Activated CD4-positive, alpha-beta T cell treated with anti-CD3 and anti-CD28 coated beads, Interleukin-2, amount 50 U/mL, for 48 hours (primary cell): ENCODE data around the gene CPEB1.

Source experiments
- DNase-seq, 2 experiments: peaks; one replicate each; pipeline ENCODE4 v3.0.0-alpha.2; 2020

CPEB1 gene

GRCh38 chr15:82647045-82647834 is at the start of gene CPEB1:
TSS of gene CPEB1 (minus strand) at chr15:82647363. CDS start at chr15:82628459, 18,904 bp downstream.
- peak; percentile 31 for DNase-seq

GRCh38 chr15:82692171-82692570 is 45.0 kb upstream of the CPEB1 start:
- no peak for DNase-seq

- DNase-seq: no peak
Measured at GRCh38 chr15:82689147-82689546, 42.0 kb upstream of the CPEB1 start.

GRCh38 chr15:82688691-82689090 is 41.5 kb upstream of the CPEB1 start:
- DNase-seq: no peak

GRCh38 chr15:82681371-82681770 is 34.2 kb upstream of the CPEB1 start:
- DNase-seq: no peak

GRCh38 chr15:82680200-82681102 is 33.3 kb upstream of the CPEB1 start:
- DNase-seq: peak; percentile 75 to 77

GRCh38 chr15:82679626-82680199 is 32.5 kb upstream of the CPEB1 start:
- DNase-seq: no peak

- DNase-seq: no peak
Measured at GRCh38 chr15:82677720-82678323, 30.7 kb upstream of the CPEB1 start.

GRCh38 chr15:82674873-82675272 is 27.7 kb upstream of the CPEB1 start:
- DNase-seq: no peak

GRCh38 chr15:82670699-82671098 is 23.5 kb upstream of the CPEB1 start:
- no peak for DNase-seq

- no peak for DNase-seq
Measured at GRCh38 chr15:82666606-82667005, 19.4 kb upstream of the CPEB1 start.

- DNase-seq: no peak
Measured at GRCh38 chr15:82664021-82664420, 16.9 kb upstream of the CPEB1 start.

GRCh38 chr15:82663186-82663600 is 16.0 kb upstream of the CPEB1 start:
- DNase-seq: peak; percentile 55

GRCh38 chr15:82662641-82663040 is 15.5 kb upstream of the CPEB1 start:
- DNase-seq: no peak

- no peak for DNase-seq
Measured at GRCh38 chr15:82660378-82660777, 13.2 kb upstream of the CPEB1 start.

GRCh38 chr15:82656641-82657266 is 9.6 kb upstream of the CPEB1 start:
- DNase-seq: no peak

GRCh38 chr15:82655606-82656005 is 8.4 kb upstream of the CPEB1 start:
- no peak for DNase-seq

GRCh38 chr15:82653483-82654168 is 6.5 kb upstream of the CPEB1 start:
- no peak for DNase-seq

- DNase-seq: no peak
Measured at GRCh38 chr15:82651708-82652107, 4.5 kb upstream of the CPEB1 start.

GRCh38 chr15:82650046-82650670 is 3.0 kb upstream of the CPEB1 start:
- DNase-seq: no peak

GRCh38 chr15:82649226-82649999 is 2.2 kb upstream of the CPEB1 start:
- DNase-seq: no peak
